ENCODE data around the gene DENND4B.
"Not testable (repeated sequence)": the region's sequence is repeated elsewhere in the genome, so short reads cannot be mapped to it uniquely, and the experiment has no call there.

Gene DENND4B

DNA sequence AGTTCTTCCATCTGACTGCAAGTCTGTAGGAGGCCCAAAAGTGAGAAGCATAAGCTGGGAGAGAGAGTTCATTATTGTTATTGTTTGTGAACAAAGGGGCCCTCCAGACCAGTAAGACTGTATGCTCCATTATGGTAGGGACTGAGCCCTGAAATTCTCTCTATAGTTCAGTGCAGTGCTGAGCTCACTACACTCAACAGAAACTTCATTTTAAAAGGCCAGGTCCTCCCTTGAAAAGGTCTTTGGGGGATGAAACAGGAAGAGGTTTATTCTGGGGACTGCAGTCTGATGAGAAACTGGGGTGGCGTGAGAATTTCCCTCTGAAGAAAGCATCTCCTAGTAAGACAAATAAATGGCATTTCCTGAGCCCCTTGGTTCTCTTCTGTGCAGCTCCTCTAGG is 18.3 kb downstream of the DENND4B start:
- no peak for DNase-seq (ENCODE audit: low read depth)

DNA sequence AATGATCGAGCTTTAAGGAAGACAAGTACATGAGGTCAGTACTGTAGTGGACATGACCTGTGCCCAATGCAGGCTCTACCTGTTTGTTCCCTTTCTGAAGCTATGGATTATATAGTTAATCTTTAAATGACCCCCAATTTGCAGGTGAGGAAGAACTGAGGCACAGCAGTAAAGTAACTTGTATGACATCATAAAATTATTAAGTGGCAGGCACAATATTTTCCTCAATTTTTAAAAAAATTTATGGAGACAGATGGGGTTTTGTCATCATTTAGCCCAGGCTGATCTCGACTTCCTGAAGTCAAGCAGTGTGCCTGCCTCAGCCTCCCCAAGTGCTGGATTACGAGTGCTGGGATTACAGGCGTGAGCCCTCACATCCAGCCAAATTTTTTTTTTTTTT is 20.1 kb downstream of the DENND4B start:
- DNase-seq (ENCODE audit: low read depth), result no peak

DNA sequence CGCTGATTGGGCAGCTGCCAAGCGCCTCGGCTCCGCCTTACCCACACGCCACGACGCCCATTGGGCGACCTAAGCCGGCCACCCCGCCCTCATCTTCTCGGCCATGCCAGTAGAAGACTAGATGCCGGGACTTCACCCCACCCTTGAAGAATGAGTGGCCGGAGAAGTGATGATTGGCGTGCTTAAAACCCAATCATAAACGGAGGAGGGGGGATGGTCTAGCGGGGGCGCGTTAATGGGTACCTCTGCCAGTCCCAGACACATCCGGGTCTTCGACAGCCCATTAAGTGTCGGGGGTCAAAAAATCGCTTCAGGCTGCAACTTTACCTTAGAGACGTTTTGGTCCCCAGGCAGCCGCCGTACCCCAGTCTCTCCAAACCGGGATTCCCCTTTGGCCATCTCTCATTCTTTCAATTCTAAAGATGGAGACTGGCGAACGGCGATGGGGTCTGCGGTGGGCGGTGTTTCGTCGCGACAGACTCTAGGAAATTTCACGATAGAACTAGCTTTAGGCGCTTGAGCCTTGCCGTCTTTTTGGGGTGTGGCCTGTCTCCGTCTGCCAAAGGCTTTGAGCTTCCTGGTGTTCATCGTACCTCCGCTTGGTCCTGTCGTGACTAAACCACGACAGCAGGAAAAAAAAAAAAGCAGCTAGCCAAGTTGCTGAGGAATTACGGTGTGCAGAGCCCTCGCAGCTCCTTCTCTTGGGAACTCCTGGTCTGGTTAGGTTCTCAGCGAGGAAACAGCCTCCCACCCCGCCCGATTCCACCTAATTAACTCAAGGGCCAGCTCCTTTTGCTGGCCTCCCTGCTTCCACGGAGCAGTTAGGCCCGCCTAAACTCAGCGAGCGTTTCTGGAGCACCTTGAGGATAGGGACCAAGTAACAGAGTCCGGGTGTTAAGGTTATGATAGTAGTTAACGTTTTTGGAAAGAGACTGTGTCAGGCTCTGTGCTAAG is 23.3 kb downstream of the DENND4B start, which contains the start of gene GATAD2B:
Gene GATAD2B, minus strand, starts transcription at position 1 of the 954 bp plus-strand sequence. CDS start 94,625 bp downstream, outside the sequence.
- peak; percentile 100 for DNase-seq (ENCODE audit: low read depth)

DNA sequence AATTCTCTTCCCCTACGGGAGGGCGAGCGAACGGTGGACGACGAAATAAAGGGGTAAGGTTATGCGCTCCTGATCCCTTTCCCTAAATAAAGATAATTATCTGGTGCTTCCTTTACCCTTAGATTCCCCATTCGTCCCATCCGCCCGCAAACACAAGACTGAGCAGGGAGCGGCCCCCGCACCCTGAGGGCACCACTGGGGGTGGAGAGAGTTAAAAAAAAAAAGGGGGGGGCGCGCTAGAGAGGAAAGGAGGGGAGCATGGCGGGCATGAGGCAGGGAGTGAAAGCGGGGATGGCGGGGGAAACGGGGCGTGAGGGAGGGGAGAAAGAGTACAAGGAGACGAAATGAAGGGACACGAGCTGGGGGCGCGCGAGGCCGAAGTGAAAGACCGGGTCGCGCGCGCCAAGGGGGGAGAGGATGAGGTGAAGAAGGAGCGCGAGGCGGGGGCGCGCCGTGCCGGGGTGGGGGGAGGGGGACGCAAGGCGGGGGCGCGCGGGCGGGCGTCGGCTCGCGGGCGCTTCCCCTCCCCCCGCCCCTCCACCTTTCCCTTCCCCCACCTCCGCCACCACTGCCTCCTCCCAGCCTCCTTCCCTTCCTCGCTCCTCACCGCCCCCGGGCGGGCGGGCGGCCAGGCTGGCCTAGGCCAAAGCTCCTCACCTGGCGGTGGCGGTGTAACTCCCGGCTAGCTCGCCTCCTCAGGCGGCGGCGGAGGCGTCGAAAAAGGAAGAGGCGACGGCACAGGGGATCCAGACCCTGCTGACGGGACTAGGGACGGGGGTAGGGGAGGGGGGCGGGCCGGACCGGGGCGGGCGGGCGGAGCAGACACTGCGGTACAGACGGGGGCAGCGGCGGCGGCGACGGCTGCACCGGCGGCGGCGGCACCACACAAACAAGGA is 24.2 kb downstream of the DENND4B start:
- DNase-seq (ENCODE audit: low read depth), result peak; percentile 22

DNA sequence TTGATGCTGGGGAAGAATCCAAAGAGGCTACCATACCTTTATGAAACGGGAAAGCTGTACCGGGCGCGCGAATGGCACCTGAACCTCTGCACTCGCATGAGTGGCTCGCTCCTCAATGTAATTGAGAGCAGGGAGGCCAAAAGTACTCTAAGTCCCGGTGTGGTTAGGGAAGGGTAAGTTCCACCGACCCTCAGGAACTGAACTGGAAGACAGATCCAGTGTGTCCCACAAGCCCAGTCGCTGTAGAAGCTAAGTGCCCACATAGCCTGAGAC is 24.8 kb downstream of the DENND4B start:
- DNase-seq (ENCODE audit: low read depth), result no peak

DNA sequence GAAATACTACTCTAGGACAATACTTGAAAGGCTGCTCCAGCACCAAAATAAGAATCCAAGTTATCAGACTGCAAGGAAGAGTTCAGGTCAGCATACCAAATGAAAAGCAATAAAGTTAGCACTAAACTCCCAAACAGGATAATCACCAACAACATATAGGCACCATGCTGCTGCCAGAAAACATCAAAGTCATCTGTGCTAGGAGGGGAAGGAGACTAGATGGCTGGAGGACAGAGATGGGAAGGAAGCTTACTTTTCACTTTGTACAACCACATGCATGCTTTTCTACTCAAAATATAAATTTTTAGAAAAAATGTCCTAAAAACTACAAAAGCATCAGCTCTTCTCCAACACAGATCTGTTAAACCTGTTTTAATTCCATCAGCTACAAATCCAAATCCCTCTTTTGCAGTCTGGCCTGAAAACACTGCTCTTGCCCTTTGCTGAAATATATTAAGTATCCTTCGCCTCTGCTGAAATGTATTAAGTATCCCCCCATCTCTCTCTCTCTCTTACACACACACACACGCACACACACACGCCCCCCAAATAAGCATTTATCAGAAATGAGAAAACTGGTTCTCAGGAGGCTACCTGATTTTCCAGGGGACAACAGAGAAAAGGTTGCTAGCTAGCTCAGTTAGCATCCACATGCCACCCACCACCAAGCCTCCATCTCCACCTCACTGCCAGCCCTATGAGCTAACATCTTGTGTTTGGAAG is 25.3 kb downstream of the DENND4B start:
- DNase-seq (ENCODE audit: low read depth), result no peak

DNA sequence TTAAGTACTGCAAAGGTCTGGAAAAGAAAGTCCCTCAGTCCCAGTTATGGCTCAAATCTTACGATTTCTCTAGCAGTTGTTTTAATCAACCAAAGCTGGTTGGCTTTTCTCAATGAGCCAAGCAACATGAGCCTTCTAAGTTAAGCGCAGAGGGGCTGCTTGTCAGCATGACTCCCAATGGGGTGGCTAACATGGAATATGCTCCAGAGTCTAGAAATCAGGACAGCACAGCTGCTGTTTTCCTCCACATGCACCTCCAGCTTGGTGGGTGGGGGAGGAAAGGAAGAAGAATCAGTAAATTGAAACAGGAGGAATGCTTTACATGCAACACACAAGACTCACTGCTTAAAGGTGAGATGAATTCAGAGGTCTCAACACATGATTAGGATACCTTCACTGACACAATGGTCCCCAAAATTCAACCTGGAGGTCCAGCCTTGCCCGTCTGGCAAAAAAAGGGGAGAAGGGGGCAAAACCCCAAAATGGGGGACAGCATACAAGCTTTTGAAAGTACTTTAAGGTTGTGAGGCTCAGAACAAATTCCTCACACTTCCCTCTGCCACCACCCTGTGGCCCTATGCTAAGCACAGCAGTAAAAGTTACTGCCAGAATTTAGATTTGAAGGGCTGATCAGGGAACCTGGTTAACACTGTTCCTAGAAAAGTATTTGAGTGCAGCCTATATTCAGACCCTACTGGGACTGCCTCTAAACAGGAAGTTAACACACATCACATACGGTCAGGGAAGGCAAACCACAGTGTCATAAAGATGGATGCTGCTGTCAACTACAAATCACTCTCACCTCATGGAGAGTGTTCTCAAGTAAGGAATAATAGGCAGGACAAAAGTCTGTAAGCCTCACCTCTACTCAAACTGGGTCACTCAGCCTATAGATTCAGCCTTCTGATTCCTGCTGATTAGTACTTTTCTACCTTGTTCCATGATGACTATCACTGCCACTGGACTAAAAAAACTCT is 26.4 kb downstream of the DENND4B start:
- DNase-seq (ENCODE audit: low read depth), result peak; percentile 59

DNA sequence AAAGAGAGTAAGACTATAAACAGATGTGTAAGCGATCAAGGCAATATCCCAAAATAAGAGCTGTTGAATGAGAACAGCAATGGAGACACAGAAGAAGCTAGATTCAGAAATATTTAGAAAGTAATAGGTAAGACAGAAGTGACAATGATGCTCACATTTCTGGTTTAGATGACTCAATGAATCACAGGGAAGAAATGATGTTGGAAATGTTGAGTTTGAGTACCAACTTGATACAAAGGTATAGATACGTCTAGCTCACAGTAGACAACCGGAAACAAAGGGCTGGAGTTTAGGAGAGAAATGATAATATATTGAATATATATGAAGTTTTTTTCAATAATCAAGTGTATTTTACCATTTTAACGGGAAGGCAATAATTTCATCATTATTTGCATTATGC is 30.2 kb downstream of the DENND4B start:
- no peak for DNase-seq (ENCODE audit: low read depth)

DNA sequence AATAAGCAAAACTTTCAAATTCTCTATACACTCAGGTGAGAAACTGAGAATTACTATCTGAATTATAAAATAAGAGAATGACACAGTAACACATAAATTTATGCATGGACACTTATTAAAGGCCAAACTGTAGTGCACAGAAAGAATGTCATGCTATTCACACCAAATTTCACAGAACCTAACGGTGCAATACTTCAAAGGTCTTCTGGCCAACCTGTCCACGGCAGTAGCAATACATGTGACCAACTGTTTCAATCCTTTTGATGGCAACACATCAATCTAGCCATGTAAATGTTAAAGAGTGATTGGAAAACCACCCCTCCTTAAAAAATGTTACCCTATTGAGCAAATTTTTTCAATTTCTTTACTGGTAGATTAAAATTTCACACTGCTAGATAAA is 34.2 kb downstream of the DENND4B start:
- no peak for DNase-seq (ENCODE audit: low read depth)

DNA sequence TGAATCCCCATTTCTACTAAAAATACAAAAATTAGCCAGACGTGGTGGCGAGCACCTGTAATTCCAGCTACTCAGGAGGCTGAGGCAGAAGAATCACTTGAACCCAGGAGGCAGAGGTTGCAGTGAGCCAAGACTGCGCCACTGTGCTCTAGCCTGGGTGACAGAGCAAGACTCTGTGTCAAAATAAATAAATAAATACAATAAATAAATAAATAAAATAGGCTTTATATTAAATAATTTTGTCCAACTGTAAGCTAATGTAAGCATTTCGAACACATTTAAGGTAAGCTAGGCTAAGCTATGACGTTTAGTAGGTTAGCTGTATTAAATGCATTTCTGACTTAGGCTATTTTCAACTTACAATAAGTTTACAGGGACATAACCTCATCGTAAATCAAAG is 36.0 kb downstream of the DENND4B start:
- DNase-seq (ENCODE audit: low read depth), result not testable (repeated sequence)

DNA sequence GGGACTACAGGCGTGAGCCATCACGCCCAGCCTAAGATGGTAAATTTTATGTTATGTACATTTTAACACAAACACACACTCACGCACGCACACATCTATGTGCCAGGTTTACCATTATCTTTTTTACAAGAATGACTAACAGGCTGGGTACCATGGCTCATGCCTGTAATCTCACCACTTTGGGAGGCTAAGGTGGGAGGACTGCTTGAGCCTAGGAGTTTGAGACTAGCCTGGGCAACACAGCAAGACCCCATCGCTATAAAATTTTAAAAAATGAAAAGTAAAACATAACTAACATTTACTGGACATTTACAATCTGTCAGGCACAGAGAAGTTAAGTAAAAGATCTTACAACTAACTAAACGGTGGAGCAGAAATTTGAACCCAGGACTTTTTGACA is 38.4 kb downstream of the DENND4B start:
- DNase-seq (ENCODE audit: low read depth), result no peak

DNA sequence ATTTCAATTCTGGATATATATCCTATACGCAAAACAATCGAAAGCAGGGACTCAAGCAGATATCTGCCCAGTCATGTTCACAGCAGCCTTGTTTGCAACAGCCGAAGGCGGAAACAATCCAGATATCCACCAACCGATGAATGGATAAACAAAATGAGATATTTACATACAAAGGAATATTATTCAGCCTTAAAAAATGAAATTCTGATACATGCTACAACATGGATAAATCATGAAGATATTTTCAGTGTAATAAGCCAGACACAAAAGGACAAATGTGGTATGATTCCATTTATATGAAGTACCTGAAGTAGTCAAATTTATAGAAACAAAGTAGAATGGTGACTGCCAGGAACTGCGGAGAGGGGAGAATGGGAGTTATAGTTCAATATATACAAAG is 39.4 kb downstream of the DENND4B start:
- no peak for DNase-seq (ENCODE audit: low read depth)

DNA sequence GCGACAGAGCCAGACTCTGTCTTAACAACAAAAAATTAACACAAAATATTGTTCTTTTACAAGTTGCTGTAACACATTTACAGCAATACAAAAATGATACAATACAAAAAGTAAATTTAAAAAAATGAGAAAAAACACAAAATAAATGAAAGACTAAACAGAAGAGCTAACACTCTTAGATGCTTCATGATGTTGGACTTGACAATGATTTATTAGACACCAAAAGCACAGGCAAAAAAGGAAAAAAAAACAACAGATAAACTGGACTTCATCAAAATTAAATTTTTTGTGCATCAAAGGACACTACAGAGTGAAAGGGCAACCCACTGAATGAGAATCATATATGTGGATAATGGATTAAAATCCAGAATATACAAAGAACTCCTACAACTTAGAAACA is 40.1 kb downstream of the DENND4B start:
- DNase-seq (ENCODE audit: low read depth), result no peak

DNA sequence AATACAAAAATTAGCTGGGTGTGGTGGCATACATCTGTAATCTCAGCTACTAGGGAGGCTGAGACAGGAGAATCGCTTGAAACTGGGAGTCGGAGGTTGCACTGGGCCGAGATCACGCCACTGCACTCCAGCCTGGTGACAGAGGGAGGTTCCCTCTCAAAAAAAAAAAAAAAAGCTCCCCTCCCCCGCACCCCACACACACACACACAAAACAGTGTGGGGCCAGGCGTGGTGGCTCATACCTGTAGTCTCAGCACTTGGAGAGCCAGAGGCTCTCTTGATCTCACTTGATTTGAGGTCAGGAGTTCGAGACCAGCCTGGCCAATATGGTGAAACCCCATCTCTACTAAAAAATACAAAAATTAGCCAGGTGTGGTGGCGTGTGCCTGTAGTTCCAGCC is 40.6 kb downstream of the DENND4B start:
- not testable (repeated sequence) for DNase-seq (ENCODE audit: low read depth)

DNA sequence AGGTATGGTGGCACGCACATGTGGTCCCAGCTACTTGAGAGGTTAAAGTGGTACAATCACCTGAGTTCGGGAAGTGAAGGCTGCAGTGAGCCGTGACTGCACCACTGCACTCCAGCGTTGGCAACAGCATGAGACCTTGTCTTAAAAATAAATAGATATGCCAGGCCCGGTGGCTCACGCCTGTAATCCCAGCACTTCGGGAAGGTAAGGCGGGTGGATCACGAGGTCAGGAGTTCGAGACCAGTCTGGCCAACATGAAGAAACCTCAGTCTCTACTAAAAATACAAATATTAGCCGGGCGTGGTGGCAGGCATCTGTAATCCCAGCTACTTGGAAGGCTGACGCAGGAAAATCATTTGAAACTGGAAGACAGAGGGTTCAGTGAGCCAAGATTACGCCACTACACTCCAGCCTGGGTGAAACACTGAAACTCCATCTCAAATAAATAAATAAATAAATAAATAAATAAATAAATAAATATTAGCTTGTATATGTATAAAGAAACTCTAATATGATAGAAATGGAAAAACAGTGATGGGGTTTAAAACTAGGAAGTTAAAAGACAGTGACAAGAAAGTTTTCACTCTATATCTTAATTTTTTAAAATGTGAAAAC is 42.6 kb downstream of the DENND4B start:
- DNase-seq (ENCODE audit: low read depth), result no peak

DNA sequence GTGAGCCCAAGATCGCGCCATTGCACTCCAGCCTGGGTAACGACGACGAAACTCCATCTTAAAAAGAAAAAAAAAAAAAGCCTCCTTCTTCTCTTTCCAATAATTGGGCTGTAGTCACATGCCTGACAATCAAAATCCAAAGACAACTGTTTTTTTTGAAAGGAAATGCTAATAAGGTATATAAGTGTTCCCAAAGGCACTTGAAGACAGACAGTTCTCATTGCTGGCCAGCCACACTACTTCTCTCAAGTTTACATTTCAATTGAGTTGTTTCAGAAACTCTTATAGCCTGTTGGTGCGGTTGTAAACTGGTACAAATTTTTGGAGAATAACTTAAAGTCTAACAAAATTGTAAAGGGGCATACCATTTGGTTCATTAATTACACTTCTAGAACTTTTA is 47.0 kb downstream of the DENND4B start:
- DNase-seq (ENCODE audit: low read depth), result no peak

DNA sequence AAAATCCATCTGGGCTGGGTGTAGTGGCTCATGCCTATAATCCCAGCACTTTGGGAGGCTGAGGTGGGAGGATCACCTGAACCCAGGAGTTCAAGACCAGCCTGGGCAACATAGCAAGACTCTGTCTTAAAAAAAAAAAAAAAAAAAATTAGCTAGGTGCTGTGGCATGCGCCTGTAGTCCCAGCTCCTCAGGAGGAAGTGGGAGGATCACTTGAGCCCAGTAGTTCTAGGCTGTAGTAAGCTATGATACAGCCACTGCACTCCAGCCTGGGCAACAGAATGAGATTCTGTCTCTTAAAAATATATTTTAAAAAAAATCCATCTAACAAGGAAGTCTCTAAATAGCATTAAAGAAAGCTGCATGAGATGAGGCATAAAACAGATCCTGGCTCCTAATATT is 50.7 kb downstream of the DENND4B start:
- DNase-seq (ENCODE audit: low read depth), result peak; percentile 18

DNA sequence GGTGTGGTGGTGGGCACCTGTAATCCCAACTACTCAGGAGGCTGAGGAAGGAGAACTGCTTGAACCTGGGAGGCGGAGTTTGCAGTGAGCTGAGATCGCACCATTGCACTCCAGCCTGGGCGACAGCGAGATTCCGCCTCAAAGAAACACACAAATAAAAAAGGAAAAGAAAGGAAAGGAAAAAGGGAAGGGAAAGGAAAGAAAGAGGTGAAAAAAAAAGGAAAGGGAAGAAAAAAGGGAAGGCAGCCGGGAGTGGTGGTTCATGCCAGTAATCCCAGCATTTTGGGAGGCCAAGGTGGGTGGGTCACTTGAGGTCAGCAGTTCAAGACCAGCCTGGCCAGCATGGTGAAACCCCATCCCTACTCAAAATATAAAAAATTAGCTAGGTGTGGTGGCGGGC is 55.5 kb downstream of the DENND4B start:
- DNase-seq (ENCODE audit: low read depth), result not testable (repeated sequence)

DNA sequence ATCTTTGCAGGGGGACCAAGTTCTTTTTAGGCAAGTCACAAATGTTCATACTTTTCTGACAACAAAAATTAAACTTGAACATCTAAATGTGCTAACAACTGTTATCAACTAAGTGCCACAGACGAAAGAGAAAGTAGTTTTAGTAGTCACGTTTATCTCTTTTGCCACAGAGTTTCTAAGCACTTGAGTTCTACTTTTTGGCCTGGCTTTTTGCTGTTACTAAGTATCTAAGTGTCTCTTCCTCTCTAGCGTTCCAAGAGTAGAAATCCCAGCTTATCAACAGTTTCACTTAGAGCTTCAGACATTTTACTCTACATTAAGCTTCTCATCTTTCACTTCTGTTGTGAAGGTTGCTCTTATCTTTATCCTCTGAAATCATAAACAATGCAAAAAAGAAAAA is 58.0 kb downstream of the DENND4B start:
- no peak for DNase-seq (ENCODE audit: low read depth)

DNA sequence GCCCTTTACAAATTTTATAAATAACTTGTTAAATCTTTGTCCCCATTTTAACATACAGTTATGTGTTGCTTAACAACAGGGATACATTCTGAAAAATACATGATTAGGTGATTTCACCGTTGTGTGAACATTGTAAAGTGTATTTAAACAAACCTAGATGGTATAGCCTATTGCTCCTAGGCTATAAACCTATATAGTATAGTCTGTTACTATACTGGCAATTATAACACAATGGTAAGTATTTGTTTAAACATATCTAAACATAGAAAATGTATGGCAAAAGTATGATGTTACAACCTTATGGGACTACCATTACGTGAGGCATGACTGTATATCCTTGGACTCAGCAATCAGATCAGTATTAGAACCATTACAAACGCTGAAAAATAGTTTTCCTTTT is 60.4 kb downstream of the DENND4B start:
- no peak for DNase-seq (ENCODE audit: low read depth)

DNA sequence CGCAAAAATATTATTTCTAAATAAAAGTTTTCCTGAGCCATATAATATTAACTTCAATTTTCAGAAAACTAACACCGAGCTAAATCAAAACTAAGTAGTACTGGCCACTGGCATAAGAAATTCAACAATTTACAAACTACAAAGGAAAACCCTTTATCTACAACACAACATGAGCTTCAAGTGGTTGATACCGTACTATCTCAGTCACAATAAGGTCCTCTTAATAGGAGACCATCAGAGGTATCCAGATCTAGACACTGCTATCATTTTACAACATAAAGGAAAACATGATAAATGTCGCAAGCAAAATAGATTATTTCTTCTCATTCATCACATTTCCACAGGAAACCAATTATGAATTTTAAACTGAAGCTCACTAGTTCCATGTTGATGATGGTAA is 63.3 kb downstream of the DENND4B start:
- no peak for DNase-seq (ENCODE audit: low read depth)

Data from EH (cell line).